ENCODE data around the gene TUBA1C.
"Not testable (repeated sequence)": the region's sequence is repeated elsewhere in the genome, so short reads cannot be mapped to it uniquely, and the experiment has no call there.

Gene TUBA1C

GRCh38 chr12:49304161-49304560, 39.3 kb downstream of the TUBA1C start:
- Histone ChIP-seq H3K36me3 (no peaks in the 10 kb centered on the region), H3K27ac (no peak overlapping the region), H3K4me1 (no peaks in the 10 kb centered on the region), H3K9me3 (no peaks in the 10 kb centered on the region), H3K4me3 (no peak overlapping the region), H3K27me3 (peaks cover 0 to 45% of the 10 kb centered on the region in 2 donors)
- no peak for DNase-seq
- no peak for TF ChIP-seq CTCF (IDR thresholded peaks at IDR 0.05)
- intact Hi-C loops (cut with DNase I; ENCODE audit: low total_unique reads): no loop called here

- Histone ChIP-seq H3K9me3 (no peaks in the 10 kb centered on the region), H3K4me3 (no peak overlapping the region), H3K27ac (no peak overlapping the region), H3K27me3 (peaks cover 0 to 35% of the 10 kb centered on the region in 2 donors), H3K36me3 (no peaks in the 10 kb centered on the region), H3K4me1 (no peaks in the 10 kb centered on the region)
- DNase-seq: no peak
- TF ChIP-seq CTCF (IDR thresholded peaks at IDR 0.05): no peak
- intact Hi-C loops (cut with DNase I; ENCODE audit: low total_unique reads): no loop called here
Observed at GRCh38 chr12:49305762-49306510, 41.1 kb downstream of the TUBA1C start.

GRCh38 chr12:49309386-49309785, 44.5 kb downstream of the TUBA1C start:
- Histone ChIP-seq H3K4me3 (no peak overlapping the region), H3K9me3 (no peaks in the 10 kb centered on the region), H3K36me3 (no peaks in the 10 kb centered on the region), H3K27ac (no peak overlapping the region), H3K27me3 (peaks cover 0 to 16% of the 10 kb centered on the region in 2 donors), H3K4me1 (no peaks in the 10 kb centered on the region)
- no peak for DNase-seq
- no peak for TF ChIP-seq CTCF (IDR thresholded peaks at IDR 0.05)
- intact Hi-C loops (cut with DNase I; ENCODE audit: low total_unique reads): no loop called here

GRCh38 chr12:49310451-49311000, 45.6 kb downstream of the TUBA1C start:
- H3K27ac ChIP-seq; H3K4me3 ChIP-seq; H3K4me1 ChIP-seq; H3K9me3 ChIP-seq; intact Hi-C loops (cut with DNase I; ENCODE audit: low total_unique reads); H3K36me3 ChIP-seq; DNase-seq: not testable (repeated sequence)
- peaks cover 0 to 16% of the 10 kb centered on the region in 2 donors for H3K27me3 ChIP-seq

- no peaks in the 10 kb centered on the region for H3K36me3 ChIP-seq
- TF ChIP-seq CTCF (IDR thresholded peaks at IDR 0.05): no peak
- no peak for DNase-seq
- peaks cover 0 to 6% of the 10 kb centered on the region in 2 donors for H3K27me3 ChIP-seq
- intact Hi-C loops (cut with DNase I; ENCODE audit: low total_unique reads): no loop called here
- no peaks in the 10 kb centered on the region for H3K9me3 ChIP-seq
- H3K27ac ChIP-seq: no peak overlapping the region
- H3K4me1 ChIP-seq: no peaks in the 10 kb centered on the region
- H3K4me3 ChIP-seq: no peak overlapping the region
Observed at GRCh38 chr12:49314811-49315210, 49.9 kb downstream of the TUBA1C start.

GRCh38 chr12:49317118-49317517, 52.2 kb downstream of the TUBA1C start:
- H3K9me3 ChIP-seq; DNase-seq; intact Hi-C loops (cut with DNase I; ENCODE audit: low total_unique reads): not testable (repeated sequence)

GRCh38 chr12:49320411-49321103, 55.7 kb downstream of the TUBA1C start:
- H3K27ac ChIP-seq; H3K27me3 ChIP-seq; H3K9me3 ChIP-seq; H3K4me3 ChIP-seq; intact Hi-C loops (cut with DNase I; ENCODE audit: low total_unique reads); DNase-seq; H3K36me3 ChIP-seq: not testable (repeated sequence)
- H3K4me1 ChIP-seq: peaks cover 0 to 15% (median 10%) of the 10 kb centered on the region in 4 donors

More at GRCh38 chr12:49317118-49317517, 52.2 kb downstream of the TUBA1C start:
- not testable (repeated sequence) for H3K27me3 ChIP-seq, H3K4me3 ChIP-seq, H3K27ac ChIP-seq, H3K36me3 ChIP-seq, H3K4me1 ChIP-seq

Measured in tibial artery (tissue), 4 donors.